Keratinocyte (primary cell): ENCODE results near the gene ATXN2. TPM values are rescaled to one million over a fixed set of nuclear protein-coding genes. Genes with fewer than 3 reads are reported as not detected.

ENCODE experiments used
- DNase-seq: peaks from one replicate; pipeline ENCODE4 v3.0.0-alpha.2; 2011; ENCODE audit warnings: low read depth, missing footprints, low spot score
- FAIRE-seq: peaks from 2 replicates; lab custom pipeline; 2011; peaks lifted over from hg19 to GRCh38; lab: Jason Lieb, UNC
- H2AFZ ChIP-seq: 2 replicates; pipeline ENCODE4 v1.6.0; 2012; ENCODE audit warnings: low read length, control low read depth, inconsistent platforms; ENCODE audit not compliant: control insufficient read depth
- H3K27ac ChIP-seq: 2 replicates; pipeline ENCODE4 v1.5.1; 2011; ENCODE audit warnings: low read length; ENCODE audit not compliant: control insufficient read depth, insufficient read depth
- H3K27me3 ChIP-seq: 3 replicates; pipeline ENCODE4 v1.6.0; 2011; ENCODE audit warnings: low read length; ENCODE audit not compliant: control insufficient read depth, insufficient read depth; ENCODE audit errors: extremely low read depth
- H3K36me3 ChIP-seq, 2 experiments: 2 replicates in 1 of 2; 3 replicates in 1 of 2; pipeline ENCODE4 v1.5.1; 2011; ENCODE audit warnings: low read length in 2 of 2, mild to moderate bottlenecking in 1 of 2; ENCODE audit not compliant: control insufficient read depth in 2 of 2, insufficient read depth in 2 of 2; ENCODE audit errors: extremely low read depth in 1 of 2
- H3K4me1 ChIP-seq: 3 replicates; pipeline ENCODE4 v1.5.1; 2011; ENCODE audit warnings: low read length; ENCODE audit not compliant: control insufficient read depth, insufficient read depth; ENCODE audit errors: extremely low read depth
- H3K4me2 ChIP-seq: 3 replicates; pipeline ENCODE4 v1.6.0; 2011; ENCODE audit warnings: low read depth, low read length; ENCODE audit not compliant: control insufficient read depth, insufficient read depth; ENCODE audit errors: extremely low read depth
- H3K4me3 ChIP-seq, 3 experiments: fragments of 200-600 bp in 1 of 3; sonication (generic) in 1 of 3; 2 replicates in 2 of 3; 3 replicates in 1 of 3; pipeline ENCODE4 v1.5.1; 2011 to 2016; ENCODE audit warnings: low read length in 3 of 3, mild to moderate bottlenecking in 3 of 3, control low read depth in 2 of 3, inconsistent platforms in 1 of 3, low read depth in 1 of 3, mixed read lengths in 1 of 3, mixed run types in 1 of 3, moderate library complexity in 1 of 3; ENCODE audit not compliant: control insufficient read depth in 2 of 3, insufficient read depth in 2 of 3; ENCODE audit errors: extremely low read depth in 1 of 3
- H3K79me2 ChIP-seq: 2 replicates; pipeline ENCODE4 v1.6.0; 2012; ENCODE audit warnings: low read length; ENCODE audit not compliant: control insufficient read depth, insufficient read depth
- H3K9ac ChIP-seq: 3 replicates; pipeline ENCODE4 v1.6.0; 2011; ENCODE audit warnings: low read length; ENCODE audit not compliant: control insufficient read depth, insufficient read depth; ENCODE audit errors: extremely low read depth
- H3K9me1 ChIP-seq: 3 replicates; pipeline ENCODE4 v1.6.0; 2011; ENCODE audit warnings: low read length; ENCODE audit not compliant: control insufficient read depth, insufficient read depth; ENCODE audit errors: extremely low read depth
- H3K9me3 ChIP-seq: 2 replicates; pipeline ENCODE4 v1.5.1; 2012; ENCODE audit warnings: low read depth, low read length; ENCODE audit not compliant: control insufficient read depth
- H4K20me1 ChIP-seq: 3 replicates; pipeline ENCODE4 v1.6.0; 2011; ENCODE audit warnings: low read length; ENCODE audit not compliant: control insufficient read depth, insufficient read depth; ENCODE audit errors: extremely low read depth
- EZH2 ChIP-seq: IDR thresholded peaks from one replicate; pipeline ENCODE4 v1.6.1; 2012; ENCODE audit warnings: inconsistent platforms, mild to moderate bottlenecking, low read length, moderate library complexity
- dilution Hi-C: fragments of 300-500 bp; cut with MboI; formaldehyde crosslinking; loops from one replicate; pipeline ENCODE4 v1.7.0; 2020; ENCODE audit warnings: low sequenced_read_pairs; ENCODE audit not compliant: extremely low pct_ligation_motif_present
- polyA plus RNA-seq, 5 experiments: library from polyadenylated mRNA; depleted of rRNA in 3 of 5; stranded (reverse) in 3 of 5; stranded (forward) in 1 of 5; unstranded in 1 of 5; fragments of >200 nt; gene quantifications; 1 replicate in 1 of 5; 2 replicates in 3 of 5; 3 replicates in 1 of 5; pipeline versions ENCODE4 v1.2.1 to v1.2.3, GENCODE V29; 2011 to 2012; ENCODE audit warnings: missing spikeins in 2 of 5, low read depth in 1 of 5, low replicate concordance in 1 of 5
- TF ChIP-seq, protein P1 (sequence below), 3 experiments: IDR thresholded peaks in 1 of 3; conservative IDR thresholded peaks in 1 of 3; optimal IDR thresholded peaks in 1 of 3; 2 replicates in 2 of 3; 3 replicates in 1 of 3; pipeline versions ENCODE3 to v1.5.1; 2011; ENCODE audit warnings: low read length in 3 of 3, mild to moderate bottlenecking in 3 of 3, moderate library complexity in 2 of 3, control low read depth in 1 of 3, inconsistent platforms in 1 of 3; ENCODE audit not compliant: insufficient read depth in 2 of 3; ENCODE audit errors: extremely low read depth in 1 of 3

ATXN2 gene
- polyA plus RNA-seq, 1 donor (not counting 4 experiments of a cell fraction or from before 2014, with no cell fraction given): 19.6 TPM

DNA sequence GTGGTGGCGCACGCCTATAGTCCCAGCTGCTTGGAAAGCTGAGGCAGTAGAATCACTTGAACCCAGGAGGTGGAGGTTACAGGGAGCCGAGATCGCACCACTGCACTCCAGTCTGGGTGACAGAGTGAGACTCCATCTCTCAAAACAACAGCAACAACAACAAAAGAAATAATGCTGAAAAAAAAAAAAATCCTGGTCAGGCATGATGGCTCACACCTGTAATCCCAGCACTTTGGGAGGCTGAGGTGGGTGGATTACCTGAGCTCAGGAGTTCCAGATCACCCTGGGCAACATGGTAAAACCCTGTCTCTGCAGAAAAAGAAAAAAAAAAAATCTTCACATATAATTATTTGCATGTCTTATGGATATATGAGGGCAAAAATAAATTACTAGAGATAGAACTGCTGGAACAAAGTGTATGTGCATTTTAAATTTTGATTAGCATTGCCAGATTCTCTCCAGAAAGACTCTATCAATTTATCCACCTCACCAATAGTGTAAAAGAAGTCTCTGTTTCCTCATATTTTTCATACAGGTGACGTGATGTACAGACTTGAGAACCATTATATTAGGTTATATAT, 75.4 kb downstream of the ATXN2 start:
- Histone ChIP-seq H3K4me3 (no peak overlapping the region), H3K9ac (no peak overlapping the region), H3K4me1 (no peaks in the 10 kb centered on the region), H3K9me3 (no peaks in the 10 kb centered on the region), H3K27ac (no peak overlapping the region), H3K4me2 (no peak overlapping the region), H4K20me1 (no peaks in the 10 kb centered on the region), H3K9me1 (no peaks in the 10 kb centered on the region), H2AFZ (no peak overlapping the region), H3K36me3 (peaks cover 11 to 33% of the 10 kb centered on the region in 2 experiments), H3K79me2 (peaks cover 7% of the 10 kb centered on the region), H3K27me3 (no peaks in the 10 kb centered on the region)
- TF ChIP-seq, protein P1, sequence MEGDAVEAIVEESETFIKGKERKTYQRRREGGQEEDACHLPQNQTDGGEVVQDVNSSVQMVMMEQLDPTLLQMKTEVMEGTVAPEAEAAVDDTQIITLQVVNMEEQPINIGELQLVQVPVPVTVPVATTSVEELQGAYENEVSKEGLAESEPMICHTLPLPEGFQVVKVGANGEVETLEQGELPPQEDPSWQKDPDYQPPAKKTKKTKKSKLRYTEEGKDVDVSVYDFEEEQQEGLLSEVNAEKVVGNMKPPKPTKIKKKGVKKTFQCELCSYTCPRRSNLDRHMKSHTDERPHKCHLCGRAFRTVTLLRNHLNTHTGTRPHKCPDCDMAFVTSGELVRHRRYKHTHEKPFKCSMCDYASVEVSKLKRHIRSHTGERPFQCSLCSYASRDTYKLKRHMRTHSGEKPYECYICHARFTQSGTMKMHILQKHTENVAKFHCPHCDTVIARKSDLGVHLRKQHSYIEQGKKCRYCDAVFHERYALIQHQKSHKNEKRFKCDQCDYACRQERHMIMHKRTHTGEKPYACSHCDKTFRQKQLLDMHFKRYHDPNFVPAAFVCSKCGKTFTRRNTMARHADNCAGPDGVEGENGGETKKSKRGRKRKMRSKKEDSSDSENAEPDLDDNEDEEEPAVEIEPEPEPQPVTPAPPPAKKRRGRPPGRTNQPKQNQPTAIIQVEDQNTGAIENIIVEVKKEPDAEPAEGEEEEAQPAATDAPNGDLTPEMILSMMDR (optimal IDR thresholded peaks at IDR 0.05 in 1 of 3, IDR thresholded peaks at IDR 0.05 in 1 of 3, conservative IDR thresholded peaks at IDR 0.05 in 1 of 3; ENCODE audit: extremely low read depth in 1 of 3, insufficient read depth in 2 of 3, low read length in 3 of 3): no peak
- FAIRE-seq (no peak), DNase-seq (no peak)
- dilution Hi-C loops: no loop called here

- Histone ChIP-seq H3K4me2 (no peak overlapping the region), H3K27ac (no peak overlapping the region), H3K9ac (no peak overlapping the region), H3K4me1 (no peaks in the 10 kb centered on the region), H3K27me3 (no peaks in the 10 kb centered on the region), H3K79me2 (peaks cover 3% of the 10 kb centered on the region), H4K20me1 (no peaks in the 10 kb centered on the region), H3K9me1 (peaks cover 2% of the 10 kb centered on the region), H3K4me3 (no peak overlapping the region), H2AFZ (no peak overlapping the region), H3K36me3 (peaks cover 5 to 32% of the 10 kb centered on the region in 2 experiments), H3K9me3 (no peaks in the 10 kb centered on the region)
- FAIRE-seq (no peak), DNase-seq (no peak)
- TF ChIP-seq, protein P1 (optimal IDR thresholded peaks at IDR 0.05 in 1 of 3, IDR thresholded peaks at IDR 0.05 in 1 of 3, conservative IDR thresholded peaks at IDR 0.05 in 1 of 3; ENCODE audit: extremely low read depth in 1 of 3, insufficient read depth in 2 of 3, low read length in 3 of 3): no peak
- TF ChIP-seq EZH2: no peak
- dilution Hi-C loops: no loop called here
These were observed 77.3 kb downstream of the ATXN2 start for GRCh38 chr12:111521801-111522200.
